Activated CD4-positive, alpha-beta T cell treated with anti-CD3 and anti-CD28 coated beads, Interleukin-2, amount 10 ng/mL, durations not matched to agents 24 days and 14 days (primary cell): ENCODE measurements around the gene NUDT21. TPM values are rescaled to one million over a fixed set of nuclear protein-coding genes. Genes with fewer than 3 reads are reported as not detected.

Experiments
- DNase-seq: peaks from one replicate; pipeline ENCODE4 v3.0.0; 2022
- H3K27ac Mint-ChIP-seq: one replicate; pipeline ENCODE4 v1.8.0; 2022; ENCODE audit warnings: mild to moderate bottlenecking, mixed read lengths
- H3K27me3 Mint-ChIP-seq: one replicate; pipeline ENCODE4 v1.8.0; 2022; ENCODE audit warnings: mixed read lengths
- H3K36me3 Mint-ChIP-seq: one replicate; pipeline ENCODE4 v1.8.0; 2022; ENCODE audit warnings: low read depth, mild to moderate bottlenecking, mixed read lengths
- H3K4me1 Mint-ChIP-seq: one replicate; pipeline ENCODE4 v1.8.0; 2021; ENCODE audit warnings: mixed read lengths
- H3K4me3 Mint-ChIP-seq: one replicate; pipeline ENCODE4 v1.8.0; 2022; ENCODE audit warnings: mild to moderate bottlenecking, moderate library complexity, mixed read lengths
- H3K9me3 Mint-ChIP-seq: one replicate; pipeline ENCODE4 v1.8.0; 2021; ENCODE audit warnings: mixed read lengths
- intact Hi-C: fragments of 100-400 bp; cut with micrococcal nuclease; formaldehyde crosslinking; loops from one replicate; pipeline ENCODE4 v1.15.1; 2023
- total RNA-seq: library from RNA; stranded (reverse); gene quantifications from 2 replicates; pipeline ENCODE4 v1.2.3, GENCODE V29; 2022

NUDT21 gene
- total RNA-seq, 1 donor from 2014 or later, result 282 TPM

DNA sequence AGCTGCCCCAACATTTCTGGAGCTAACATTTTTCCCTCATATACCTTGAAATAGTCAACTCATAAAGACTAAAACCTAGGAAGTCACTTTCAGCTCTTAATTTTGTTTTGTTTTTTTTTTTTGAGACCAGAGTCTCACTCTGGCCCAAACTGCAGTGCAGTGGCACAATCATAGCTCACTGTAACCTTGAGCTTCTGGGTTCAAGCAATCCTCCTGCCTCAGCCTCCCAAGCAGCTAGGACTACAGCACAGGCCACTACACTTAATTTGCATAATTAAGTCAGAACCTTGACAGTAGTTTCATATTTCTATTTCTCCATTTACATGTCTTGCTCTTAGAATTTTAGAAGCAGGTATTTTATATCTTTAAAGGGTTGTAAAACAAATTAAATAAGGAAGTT lies 30.5 kb downstream of the NUDT21 start:
- intact Hi-C loops, result loop anchor here (10.0 kb wide), 1 partner anchor 226 kb away; the partner anchor contains the start of gene GNAO1
- Mint-ChIP-seq H3K9me3 (no peaks in the 10 kb centered on the region), H3K27me3 (no peaks in the 10 kb centered on the region), H3K4me3 (no peak overlapping the region), H3K36me3 (peaks cover 3% of the 10 kb centered on the region), H3K27ac (no peak overlapping the region), H3K4me1 (peaks cover 34% of the 10 kb centered on the region)
- DNase-seq, result no peak

DNA sequence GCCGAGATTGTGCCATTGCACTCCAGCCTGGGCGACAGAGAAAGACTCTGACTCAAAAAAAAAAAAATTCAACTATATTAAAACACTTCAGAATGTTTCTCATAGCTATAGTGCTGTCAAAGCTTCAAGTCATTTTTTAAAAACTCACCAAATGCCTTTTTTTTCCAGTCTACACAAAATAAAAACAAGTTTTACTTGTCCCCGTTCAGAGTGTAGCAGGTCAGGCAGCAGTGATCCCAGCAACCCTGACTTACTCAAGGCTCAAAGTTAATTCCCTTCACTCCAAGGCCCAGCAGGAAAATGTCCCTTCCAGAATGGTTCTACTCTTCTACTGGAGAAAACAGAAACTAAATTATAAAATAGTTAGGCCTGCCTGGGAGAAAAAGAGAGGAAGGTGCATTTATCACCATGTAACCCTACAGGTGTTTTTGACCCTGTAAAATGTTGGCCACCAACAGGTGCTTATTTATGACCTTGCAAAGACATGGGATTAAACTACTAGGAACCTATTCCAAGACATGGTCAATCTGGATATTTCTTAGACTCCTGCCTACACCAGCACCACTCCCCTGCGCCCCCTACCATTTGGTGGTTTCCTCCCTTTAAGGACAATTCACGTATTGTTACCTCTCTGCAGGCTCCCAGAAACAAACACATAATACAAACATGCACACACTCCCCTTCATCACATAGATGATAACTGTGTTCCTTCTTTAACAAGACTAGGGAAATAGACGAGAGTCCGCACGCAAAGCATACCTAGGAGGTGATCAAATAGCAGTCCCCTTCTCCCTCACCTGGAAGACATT lies 31.2 kb downstream of the NUDT21 start:
- peaks cover 3% of the 10 kb centered on the region for H3K36me3 Mint-ChIP-seq
- intact Hi-C loops, result loop anchor here (10.0 kb wide), 1 partner anchor 225 kb away; the partner anchor contains the start of gene GNAO1
- no peaks in the 10 kb centered on the region for H3K27me3 Mint-ChIP-seq
- H3K4me3 Mint-ChIP-seq, result no peak overlapping the region
- no peak for DNase-seq
- no peak overlapping the region for H3K27ac Mint-ChIP-seq
- H3K9me3 Mint-ChIP-seq, result no peaks in the 10 kb centered on the region
- peaks cover 36% of the 10 kb centered on the region for H3K4me1 Mint-ChIP-seq

DNA sequence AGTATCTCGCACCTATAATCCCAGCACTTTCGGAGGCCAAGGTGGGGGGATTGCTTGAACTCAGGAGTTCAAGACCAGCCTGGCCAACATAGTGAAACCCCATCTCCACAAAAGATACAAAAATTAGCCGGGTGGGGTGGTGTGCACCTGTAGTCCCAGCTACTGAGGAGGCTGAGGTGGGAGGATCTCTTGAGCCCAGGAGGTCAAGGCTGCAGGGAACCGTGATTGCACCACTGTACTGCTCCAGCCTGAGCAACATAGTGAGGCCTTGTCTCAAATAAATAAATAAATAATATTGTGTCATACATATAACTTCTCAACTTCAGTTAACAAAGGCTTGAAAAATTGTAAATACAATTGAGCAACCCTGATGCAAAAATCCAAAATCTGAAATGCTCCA lies 34.0 kb downstream of the NUDT21 start:
- H3K27ac Mint-ChIP-seq, result no peak overlapping the region
- H3K9me3 Mint-ChIP-seq, result no peaks in the 10 kb centered on the region
- intact Hi-C loops, result no loop called here
- H3K36me3 Mint-ChIP-seq, result peaks cover 8% of the 10 kb centered on the region
- DNase-seq, result no peak
- peaks cover 17% of the 10 kb centered on the region for H3K4me1 Mint-ChIP-seq
- H3K4me3 Mint-ChIP-seq, result no peak overlapping the region
- no peaks in the 10 kb centered on the region for H3K27me3 Mint-ChIP-seq

- no peak overlapping the region for H3K27ac Mint-ChIP-seq
- no peak overlapping the region for H3K4me3 Mint-ChIP-seq
- DNase-seq, result no peak
- no peaks in the 10 kb centered on the region for H3K9me3 Mint-ChIP-seq
- peaks cover 14% of the 10 kb centered on the region for H3K36me3 Mint-ChIP-seq
- intact Hi-C loops, result no loop called here
- H3K4me1 Mint-ChIP-seq, result peaks cover 12% of the 10 kb centered on the region
- H3K27me3 Mint-ChIP-seq, result no peaks in the 10 kb centered on the region
These were observed 35.3 kb downstream of the NUDT21 start for GRCh38 chr16:56415875-56416274.

GRCh38 chr16:56414366-56414765 lies 36.8 kb downstream of the NUDT21 start:
- peaks cover 16% of the 10 kb centered on the region for H3K36me3 Mint-ChIP-seq
- no peak for DNase-seq
- no peaks in the 10 kb centered on the region for H3K27me3 Mint-ChIP-seq
- peaks cover 5% of the 10 kb centered on the region for H3K4me1 Mint-ChIP-seq
- H3K27ac Mint-ChIP-seq, result no peak overlapping the region
- H3K9me3 Mint-ChIP-seq, result no peaks in the 10 kb centered on the region
- intact Hi-C loops, result no loop called here
- H3K4me3 Mint-ChIP-seq, result no peak overlapping the region

DNA sequence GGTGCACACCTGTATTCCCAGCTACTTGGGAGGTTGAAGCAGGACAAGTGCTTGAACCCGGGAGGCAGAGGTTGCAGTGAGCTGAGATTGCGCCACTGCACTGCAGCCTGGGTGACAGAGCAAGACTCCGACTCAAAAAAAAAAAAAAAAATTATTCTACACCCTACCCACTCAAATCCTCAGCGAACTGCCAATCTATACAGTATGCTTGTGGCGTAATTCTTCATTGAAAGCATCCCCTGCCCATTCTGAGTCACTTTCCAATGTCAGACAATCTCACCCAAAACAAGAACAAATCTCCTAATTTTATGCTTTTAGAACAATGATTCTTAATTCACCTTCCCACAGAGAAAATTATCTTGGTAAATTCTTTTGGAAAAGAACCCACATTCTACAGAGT lies 37.8 kb downstream of the NUDT21 start:
- peaks cover 7% of the 10 kb centered on the region for H3K4me1 Mint-ChIP-seq
- intact Hi-C loops, result no loop called here
- no peaks in the 10 kb centered on the region for H3K9me3 Mint-ChIP-seq
- peaks cover 25% of the 10 kb centered on the region for H3K36me3 Mint-ChIP-seq
- DNase-seq, result no peak
- no peak overlapping the region for H3K27ac Mint-ChIP-seq
- H3K27me3 Mint-ChIP-seq, result no peaks in the 10 kb centered on the region
- no peak overlapping the region for H3K4me3 Mint-ChIP-seq

- intact Hi-C loops, result no loop called here
- Mint-ChIP-seq H3K9me3 (no peaks in the 10 kb centered on the region), H3K4me3 (no peak overlapping the region), H3K4me1 (peaks cover 7% of the 10 kb centered on the region), H3K27ac (no peak overlapping the region), H3K36me3 (peaks cover 31% of the 10 kb centered on the region), H3K27me3 (no peaks in the 10 kb centered on the region)
- DNase-seq, result no peak
These were observed 39.5 kb downstream of the NUDT21 start for GRCh38 chr16:56411624-56412023.

GRCh38 chr16:56411123-56411522 lies 40.0 kb downstream of the NUDT21 start:
- Mint-ChIP-seq H3K9me3 (no peaks in the 10 kb centered on the region), H3K27ac (no peak overlapping the region), H3K36me3 (peaks cover 31% of the 10 kb centered on the region), H3K27me3 (no peaks in the 10 kb centered on the region), H3K4me3 (no peak overlapping the region), H3K4me1 (peaks cover 7% of the 10 kb centered on the region)
- intact Hi-C loops, result no loop called here
- no peak for DNase-seq

- Mint-ChIP-seq H3K36me3 (peaks cover 39% of the 10 kb centered on the region), H3K4me1 (peaks cover 2% of the 10 kb centered on the region), H3K27ac (no peak overlapping the region), H3K4me3 (no peak overlapping the region), H3K27me3 (no peaks in the 10 kb centered on the region), H3K9me3 (no peaks in the 10 kb centered on the region)
- no peak for DNase-seq
- intact Hi-C loops, result no loop called here
These were observed 41.9 kb downstream of the NUDT21 start for GRCh38 chr16:56409195-56409594.

DNA sequence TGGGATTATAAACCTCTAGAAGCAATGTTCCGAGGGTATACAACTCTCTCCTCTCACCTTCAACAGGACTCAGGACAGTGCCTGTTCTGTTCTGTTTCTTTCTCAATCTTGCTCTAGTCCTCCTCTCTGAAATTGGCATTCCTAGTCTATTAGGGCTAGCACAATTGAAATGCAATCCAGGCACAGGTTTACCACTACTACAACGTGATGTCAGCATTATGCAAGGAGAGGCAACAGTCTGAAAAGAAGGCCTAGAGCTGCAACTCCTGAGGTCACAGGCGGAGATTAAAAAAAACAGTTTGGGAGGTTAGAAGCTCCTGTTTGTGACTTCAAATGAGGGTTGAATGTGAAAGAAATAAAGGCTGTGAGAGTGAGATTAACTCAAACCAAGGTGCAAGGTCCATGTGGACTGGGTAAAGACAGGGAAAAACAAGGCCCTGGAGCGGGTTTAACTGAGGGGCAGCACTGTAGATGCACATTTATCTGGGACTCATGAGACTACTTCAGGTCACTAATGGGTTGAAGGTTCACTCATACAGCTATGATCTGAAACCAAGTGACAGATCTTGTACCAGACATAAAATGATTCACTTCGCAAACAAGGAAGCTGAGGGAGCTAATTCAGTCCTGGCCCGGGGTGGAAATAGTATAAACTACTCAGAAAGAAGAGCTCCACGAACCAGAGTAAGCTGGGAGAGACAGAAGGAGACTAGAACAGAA lies 42.6 kb downstream of the NUDT21 start:
- H3K36me3 Mint-ChIP-seq, result peaks cover 39% of the 10 kb centered on the region
- no peaks in the 10 kb centered on the region for H3K9me3 Mint-ChIP-seq
- no peaks in the 10 kb centered on the region for H3K27me3 Mint-ChIP-seq
- no peak overlapping the region for H3K27ac Mint-ChIP-seq
- no peak overlapping the region for H3K4me3 Mint-ChIP-seq
- peaks cover 2% of the 10 kb centered on the region for H3K4me1 Mint-ChIP-seq
- DNase-seq, result no peak
- intact Hi-C loops, result no loop called here

GRCh38 chr16:56405977-56406672 lies 45.0 kb downstream of the NUDT21 start:
- Mint-ChIP-seq H3K27me3 (no peaks in the 10 kb centered on the region), H3K9me3 (no peaks in the 10 kb centered on the region), H3K27ac (no peak overlapping the region), H3K4me3 (no peak overlapping the region), H3K4me1 (peaks cover 2% of the 10 kb centered on the region), H3K36me3 (peaks cover 43% of the 10 kb centered on the region)
- intact Hi-C loops, result no loop called here
- DNase-seq, result no peak

- H3K4me3 Mint-ChIP-seq, result no peak overlapping the region
- DNase-seq, result no peak
- H3K36me3 Mint-ChIP-seq, result peaks cover 48% of the 10 kb centered on the region
- intact Hi-C loops, result no loop called here
- H3K4me1 Mint-ChIP-seq, result no peaks in the 10 kb centered on the region
- no peaks in the 10 kb centered on the region for H3K27me3 Mint-ChIP-seq
- no peak overlapping the region for H3K27ac Mint-ChIP-seq
- H3K9me3 Mint-ChIP-seq, result no peaks in the 10 kb centered on the region
These were observed 49.6 kb downstream of the NUDT21 start for GRCh38 chr16:56401482-56401881.

DNA sequence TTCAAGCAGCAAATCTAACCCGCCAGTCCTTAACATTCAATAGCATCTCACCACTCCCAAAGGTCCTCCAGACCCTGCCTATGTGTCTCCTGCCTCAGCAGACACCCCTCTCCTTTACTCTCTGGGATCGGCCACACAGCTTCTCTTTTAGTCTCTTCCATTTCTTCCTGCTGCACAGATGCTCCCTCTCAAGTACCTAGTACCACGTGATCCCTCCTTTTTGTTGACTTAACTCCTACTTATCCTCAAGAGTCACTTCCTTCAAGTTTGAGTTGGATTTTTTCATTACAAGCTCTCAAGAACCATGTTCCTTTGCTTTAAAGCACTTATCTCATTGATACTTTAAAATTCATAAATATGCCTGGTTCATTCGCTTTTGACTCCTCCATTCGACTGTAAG lies 50.7 kb downstream of the NUDT21 start:
- no peak overlapping the region for H3K27ac Mint-ChIP-seq
- intact Hi-C loops, result no loop called here
- H3K4me3 Mint-ChIP-seq, result no peak overlapping the region
- H3K4me1 Mint-ChIP-seq, result peaks cover 3% of the 10 kb centered on the region
- H3K36me3 Mint-ChIP-seq, result peaks cover 49% of the 10 kb centered on the region
- peaks cover 3% of the 10 kb centered on the region for H3K9me3 Mint-ChIP-seq
- DNase-seq, result no peak
- H3K27me3 Mint-ChIP-seq, result no peaks in the 10 kb centered on the region

GRCh38 chr16:56399486-56399885 lies 51.6 kb downstream of the NUDT21 start:
- intact Hi-C loops, result no loop called here
- DNase-seq, result no peak
- no peaks in the 10 kb centered on the region for H3K27me3 Mint-ChIP-seq
- H3K36me3 Mint-ChIP-seq, result peaks cover 48% of the 10 kb centered on the region
- peaks cover 3% of the 10 kb centered on the region for H3K9me3 Mint-ChIP-seq
- H3K27ac Mint-ChIP-seq, result no peak overlapping the region
- no peak overlapping the region for H3K4me3 Mint-ChIP-seq
- H3K4me1 Mint-ChIP-seq, result peaks cover 3% of the 10 kb centered on the region
